GM21825 (cell line): ENCODE data around the gene MCM6.
"Not testable (repeated sequence)": the region's sequence is repeated elsewhere in the genome, so short reads cannot be mapped to it uniquely, and the experiment has no call there.

ENCODE experiments used
- ATAC-seq: cut with Tn5 transposase; IDR thresholded peaks from one replicate; pipeline ENCODE4 v1.9.1; 2021; ENCODE audit warnings: mild to moderate bottlenecking, moderate library complexity; ENCODE audit not compliant: unreplicated experiment

The MCM6 gene

DNA sequence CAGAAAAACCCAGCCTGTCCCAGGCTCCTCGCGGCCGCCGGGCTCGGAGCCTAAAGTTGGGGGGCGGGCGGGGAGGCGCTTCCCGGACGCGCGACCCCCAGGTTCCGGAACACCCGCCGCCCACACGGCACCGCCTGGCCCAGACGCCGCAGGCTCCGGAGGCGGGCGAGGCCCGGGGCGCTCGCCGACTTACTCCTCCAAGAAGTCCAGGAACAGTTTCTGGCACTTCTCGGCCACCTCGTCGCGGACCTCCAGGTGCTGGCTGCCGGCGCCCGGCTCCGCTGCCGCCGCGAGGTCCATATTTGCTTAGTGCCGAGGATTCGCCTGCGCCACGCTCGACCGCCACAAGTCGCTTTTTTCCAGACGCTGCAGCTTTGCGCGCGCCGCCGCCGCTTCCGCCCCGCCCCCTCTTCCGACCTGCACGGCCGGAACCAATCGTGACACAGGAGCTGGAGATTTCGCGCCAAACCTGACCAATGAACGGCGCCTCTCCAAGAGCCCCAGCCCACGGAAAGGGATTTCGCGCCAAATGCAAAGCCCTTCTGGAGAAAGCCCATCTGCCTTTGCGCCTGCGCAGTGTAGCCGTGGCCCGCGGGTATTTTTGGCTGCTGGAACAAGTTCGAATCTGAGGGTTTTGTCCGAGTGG, at the start of gene MCM6:
MCM6 (minus strand) TSS at position 378 of the 646 bp plus-strand sequence; CDS start at position 300, 78 bp downstream.
- ATAC-seq = peak; percentile 90

DNA sequence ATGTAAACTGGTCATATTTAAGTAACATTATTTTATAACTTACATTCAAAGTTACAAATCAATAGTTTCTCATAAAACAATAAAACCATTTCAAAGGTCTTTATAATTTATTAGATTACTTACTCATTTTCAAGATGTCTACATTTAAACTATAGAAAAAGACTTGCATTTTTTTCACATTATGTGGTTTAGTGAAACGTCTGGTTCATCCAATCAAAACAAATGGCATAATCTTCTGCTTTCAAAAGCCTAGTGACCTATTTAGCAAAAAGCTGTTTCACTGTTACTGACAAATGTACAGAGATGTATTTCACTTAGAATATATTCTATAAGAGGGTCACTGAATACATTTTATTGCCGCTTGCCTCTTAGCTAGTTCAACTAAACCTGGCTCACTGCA, 49.3 kb upstream of the MCM6 start:
- no peak for ATAC-seq

DNA sequence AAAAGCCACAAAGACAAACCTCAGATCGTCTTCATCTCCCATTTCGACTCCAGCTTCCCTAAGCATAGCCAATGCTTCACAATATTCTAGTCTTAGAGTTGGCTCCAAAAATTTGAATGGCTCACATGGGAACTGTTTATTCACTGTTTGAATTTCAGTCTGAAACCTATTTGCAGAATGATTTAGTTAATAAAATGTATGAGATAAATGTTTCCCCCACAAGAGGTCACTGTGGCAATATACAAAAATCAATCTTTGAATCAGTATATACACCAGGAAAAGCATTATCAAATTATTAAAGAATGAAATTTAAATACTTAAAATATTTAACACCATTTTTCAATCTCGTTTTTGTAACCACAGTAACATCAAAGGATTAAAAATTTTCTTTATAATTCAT, 40.0 kb upstream of the MCM6 start:
- ATAC-seq = no peak

DNA sequence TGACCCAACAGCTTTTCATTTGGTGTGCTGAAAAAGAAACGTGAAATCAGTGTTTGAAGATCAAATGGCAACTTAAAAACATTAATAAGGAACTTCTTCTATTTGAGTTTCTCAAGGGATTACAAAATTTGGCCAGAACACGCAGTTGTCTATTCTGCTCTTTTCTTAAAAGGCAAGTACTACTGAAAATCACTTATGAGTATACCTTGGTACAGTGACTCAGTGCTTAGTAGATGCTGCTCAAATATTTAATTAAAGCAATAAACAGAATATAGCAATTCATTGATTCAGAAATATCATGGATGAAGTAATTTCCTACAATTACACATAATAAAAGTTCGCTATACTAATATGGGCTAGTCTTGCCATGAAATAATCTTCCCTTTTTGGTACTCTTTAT, 38.2 kb upstream of the MCM6 start:
- ATAC-seq = no peak

DNA sequence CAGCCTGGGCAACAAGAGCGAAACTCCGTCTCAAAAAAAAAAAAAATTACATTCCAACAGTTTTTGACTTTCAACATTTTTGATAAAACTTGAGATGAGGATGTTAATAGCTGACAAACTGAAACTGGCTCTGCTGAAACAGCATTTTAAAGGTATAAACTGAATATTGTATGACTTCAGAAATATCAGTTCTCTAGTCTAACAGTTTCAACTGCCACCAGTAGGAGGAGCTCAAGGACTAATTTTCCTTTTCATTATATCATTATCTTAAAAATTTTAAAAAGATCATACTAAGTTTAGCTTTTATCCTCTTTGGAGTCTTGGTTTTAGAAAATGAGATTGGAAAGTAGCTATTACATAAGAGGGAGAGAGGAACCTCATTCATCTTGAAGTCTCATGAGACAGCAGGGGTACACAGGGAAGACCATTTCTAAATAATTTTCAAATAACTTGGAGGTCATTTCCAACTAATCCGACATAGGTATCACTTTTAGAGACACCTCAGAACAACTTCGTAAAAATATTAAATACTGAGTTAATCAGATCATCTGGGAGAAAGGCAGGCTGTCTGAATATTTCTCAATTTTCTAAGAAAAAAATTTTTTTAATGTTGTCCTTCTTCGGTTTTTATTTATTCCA, 37.6 kb upstream of the MCM6 start:
- ATAC-seq = no peak

DNA sequence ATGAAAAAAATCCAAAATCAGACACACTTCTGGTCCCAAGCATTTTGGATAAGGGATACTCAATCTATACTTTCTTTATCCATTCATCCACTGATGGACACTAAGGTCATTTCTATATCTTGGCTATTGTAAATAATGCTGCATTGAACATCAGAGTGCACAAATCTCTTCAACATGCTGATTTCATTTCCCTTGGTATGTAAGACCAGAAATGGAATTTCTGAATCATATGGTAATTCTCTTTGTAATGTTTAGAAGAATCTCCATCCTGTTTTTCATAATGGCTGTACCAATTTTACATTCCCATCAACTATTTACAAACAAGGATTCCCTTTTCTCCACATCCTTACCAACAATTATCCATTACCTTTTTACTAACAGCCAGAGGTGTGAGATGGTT, 33.7 kb upstream of the MCM6 start:
- ATAC-seq = no peak

DNA sequence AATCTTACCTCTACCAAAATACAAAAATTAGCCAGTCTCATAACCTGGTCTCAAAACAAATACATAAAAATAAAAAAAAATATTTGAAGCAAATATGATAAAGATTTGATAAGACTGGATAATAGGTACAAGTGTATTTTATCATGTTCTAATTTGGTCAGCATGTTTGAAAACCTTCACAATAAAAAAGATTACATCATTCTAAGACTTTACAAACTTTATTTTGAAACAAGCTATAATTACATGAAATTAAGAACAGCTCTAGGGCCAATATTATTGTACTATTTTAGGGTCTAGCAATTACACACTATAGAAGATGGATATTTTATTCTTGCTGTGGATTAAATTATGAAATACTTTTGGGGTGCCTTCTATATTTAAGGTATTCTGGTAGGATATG, 29.4 kb upstream of the MCM6 start:
- no peak for ATAC-seq

DNA sequence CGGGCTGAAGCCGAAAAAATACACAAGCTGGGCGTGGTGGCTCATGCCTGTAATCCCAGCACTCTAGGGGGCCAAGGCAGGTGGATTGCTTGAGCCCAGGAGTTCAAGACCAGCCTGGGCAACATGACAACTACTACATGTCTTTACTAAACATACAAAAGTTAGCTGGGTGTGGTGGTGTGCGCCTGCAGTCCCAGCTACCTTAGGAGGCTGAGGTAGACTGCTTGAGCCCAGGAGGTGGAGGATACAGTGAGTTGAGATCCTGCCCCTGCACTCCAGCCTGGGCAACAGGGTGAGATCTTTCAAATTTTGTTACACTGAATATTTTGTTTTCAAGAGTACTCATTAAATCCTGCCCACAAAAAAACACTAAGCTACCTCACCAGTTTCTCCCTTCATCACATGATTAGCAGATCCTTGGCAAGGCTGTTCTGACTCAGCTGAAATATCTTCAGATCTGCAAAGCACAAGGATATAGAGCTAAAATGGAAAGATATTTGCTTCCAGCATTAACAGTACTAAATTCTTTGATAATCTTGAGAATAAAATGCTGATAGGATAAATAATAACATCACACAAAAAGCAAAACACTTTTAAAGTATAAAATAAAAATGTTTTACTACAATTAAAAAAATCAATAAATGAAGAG, 28.2 kb upstream of the MCM6 start:
- ATAC-seq = no peak

DNA sequence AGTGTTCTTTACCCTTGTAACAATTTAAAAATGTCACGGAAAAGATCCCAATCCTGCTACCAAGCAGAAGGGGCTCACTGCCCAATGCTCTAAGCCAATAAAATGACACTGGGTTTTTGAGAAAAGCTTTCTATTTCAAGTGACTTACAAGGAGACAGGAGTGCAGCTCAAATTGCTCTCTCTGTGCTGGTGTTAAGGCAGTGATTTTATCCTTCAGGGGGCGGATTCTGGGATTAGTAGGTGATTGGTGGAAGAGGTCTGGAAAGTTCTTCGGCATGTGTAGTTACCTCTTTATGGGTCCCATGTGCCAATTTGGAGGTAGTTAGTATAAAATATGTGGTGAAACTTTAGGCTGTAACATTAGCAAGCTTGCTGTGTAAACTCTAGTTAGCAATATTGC, 27.4 kb upstream of the MCM6 start:
- no peak for ATAC-seq

DNA sequence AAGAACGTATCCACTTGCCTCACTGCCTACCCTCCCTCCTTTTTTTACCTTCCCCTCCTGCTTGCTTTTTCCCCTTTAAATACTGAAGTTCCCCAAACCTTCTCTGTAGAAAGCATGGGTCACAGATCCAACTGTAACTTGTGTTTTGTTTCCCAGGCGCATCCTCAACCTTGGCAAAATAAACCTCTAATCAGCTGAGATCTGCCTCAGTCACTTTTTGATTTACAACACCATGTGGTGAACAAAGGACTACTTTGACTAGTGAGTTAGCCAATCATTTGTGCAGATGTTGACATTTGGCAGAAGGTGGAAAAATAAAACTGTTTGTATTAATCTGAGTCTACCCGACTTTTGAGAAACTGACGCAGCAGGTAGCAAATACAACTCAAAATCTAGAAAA, 23.3 kb upstream of the MCM6 start:
- no peak for ATAC-seq

DNA sequence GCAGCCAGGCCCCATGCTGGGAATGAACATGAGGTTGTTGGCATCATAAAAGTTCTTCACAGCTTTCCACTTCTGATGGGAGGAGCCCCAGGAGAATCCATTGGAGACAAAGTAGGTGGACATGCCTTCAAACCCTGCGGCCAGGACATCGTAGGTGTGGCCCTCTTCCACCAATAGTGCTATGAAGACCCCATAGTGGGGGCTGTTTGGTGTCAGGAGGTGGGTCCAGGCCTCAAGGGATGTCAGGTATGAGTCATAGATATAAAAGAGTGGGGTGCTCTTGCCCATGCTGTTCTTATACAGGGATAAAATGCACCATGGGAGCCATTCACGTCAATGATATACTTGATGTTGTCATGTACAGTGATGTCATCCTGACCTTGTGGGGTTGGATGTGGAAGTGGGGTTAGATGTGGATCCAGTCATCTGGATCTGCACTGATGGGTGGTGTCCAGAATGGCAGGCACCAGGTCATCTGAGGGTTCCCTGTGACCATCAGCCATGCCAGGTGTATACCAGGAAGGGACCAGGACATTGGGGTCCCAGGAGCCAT, 22.1 kb upstream of the MCM6 start:
- ATAC-seq = no peak

DNA sequence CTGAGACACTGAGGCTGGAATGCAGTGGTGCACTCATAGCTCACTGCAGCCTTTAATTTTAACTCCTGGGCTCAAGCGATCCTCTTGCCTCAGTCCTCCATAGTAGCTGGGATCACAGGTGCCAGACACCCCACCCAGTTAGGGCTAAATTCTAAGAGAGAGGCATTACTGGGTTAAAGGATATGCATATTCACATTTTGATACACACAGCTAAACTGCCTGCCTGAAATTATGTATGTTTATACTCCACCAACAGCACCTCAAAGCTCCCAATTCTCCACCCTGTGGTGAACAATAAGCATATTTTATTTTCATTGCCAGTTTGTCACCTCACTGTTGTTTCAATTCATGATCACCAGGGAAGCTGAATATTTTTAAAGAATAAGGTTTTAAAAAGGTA, 18.7 kb upstream of the MCM6 start:
- ATAC-seq = no peak

DNA sequence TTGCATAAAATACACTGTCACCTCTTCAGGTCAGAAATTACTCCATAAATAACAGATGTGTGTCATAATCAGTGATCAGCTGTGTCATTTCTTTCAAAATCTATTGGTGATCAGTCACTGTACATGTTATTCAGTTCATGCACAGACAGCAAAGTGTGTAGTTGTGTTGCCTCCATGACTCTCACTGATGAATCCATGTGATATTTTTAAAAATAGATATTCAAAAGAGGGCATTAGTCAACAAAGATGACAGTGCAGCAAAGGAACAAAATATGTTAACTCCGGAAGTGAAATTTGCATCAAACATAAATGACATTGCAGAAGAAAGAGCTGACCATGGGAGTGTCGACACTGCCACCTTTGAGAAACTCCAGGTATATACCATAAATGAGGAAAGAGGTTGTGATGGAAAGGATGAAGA, 17.1 kb upstream of the MCM6 start:
- no peak for ATAC-seq

DNA sequence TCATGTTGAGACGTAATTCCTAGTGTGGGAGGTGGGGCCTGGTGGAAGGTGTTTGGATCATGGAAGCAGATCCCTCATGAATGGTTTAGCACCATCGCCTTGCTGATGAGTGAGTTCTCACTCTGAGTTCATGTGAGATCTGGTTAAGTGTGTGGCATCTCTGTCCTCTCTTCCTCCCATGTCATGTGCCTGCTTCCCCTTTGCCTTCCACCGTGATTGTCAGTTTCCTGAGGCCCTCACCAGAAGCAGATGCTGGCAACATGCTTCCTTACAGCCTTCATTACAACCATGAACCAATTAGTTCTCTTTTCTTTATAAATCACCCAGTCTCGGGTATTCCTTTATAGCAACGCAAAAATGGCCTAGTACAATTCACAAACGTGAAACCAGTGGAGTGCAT, 14.6 kb upstream of the MCM6 start:
- ATAC-seq = no peak

DNA sequence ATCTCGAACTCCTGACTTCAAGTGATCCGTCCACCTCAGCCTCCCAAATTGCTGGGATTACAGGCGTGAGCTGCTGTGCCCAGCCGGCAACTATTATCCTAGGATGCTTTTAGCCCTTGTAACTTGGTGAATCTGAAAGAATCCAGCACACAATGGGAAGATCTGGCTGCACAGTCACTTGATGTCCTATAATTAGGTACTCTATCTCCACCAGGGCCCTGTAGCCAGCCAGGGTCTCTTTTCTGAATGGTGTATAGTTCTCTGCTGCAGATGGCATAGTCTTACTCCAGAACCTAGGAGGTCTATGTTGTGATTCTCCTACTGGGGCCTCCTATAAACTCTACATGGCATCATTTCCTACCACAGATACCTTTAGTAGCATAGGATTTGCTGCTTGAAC, 13.9 kb upstream of the MCM6 start:
- no peak for ATAC-seq

DNA sequence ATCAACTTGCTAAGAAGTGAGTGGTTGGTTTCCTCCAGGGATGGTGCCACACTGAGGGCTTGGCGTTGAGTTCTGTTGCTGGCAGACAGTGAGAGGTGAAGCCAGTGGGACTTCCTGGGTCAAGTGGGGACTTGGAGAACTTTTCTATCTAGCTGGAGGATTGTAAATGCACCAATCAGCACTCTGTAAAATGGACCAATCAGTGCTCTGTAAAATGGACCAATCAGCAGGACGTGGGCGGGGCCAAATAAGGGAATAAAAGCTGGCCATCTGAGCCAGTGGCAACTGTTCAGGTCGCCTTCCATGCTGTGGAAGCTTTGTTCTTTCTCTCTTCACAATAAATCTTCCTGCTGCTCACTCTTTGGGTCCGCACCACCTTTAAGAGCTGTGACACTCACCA, 12.3 kb upstream of the MCM6 start:
- ATAC-seq = not testable (repeated sequence)

DNA sequence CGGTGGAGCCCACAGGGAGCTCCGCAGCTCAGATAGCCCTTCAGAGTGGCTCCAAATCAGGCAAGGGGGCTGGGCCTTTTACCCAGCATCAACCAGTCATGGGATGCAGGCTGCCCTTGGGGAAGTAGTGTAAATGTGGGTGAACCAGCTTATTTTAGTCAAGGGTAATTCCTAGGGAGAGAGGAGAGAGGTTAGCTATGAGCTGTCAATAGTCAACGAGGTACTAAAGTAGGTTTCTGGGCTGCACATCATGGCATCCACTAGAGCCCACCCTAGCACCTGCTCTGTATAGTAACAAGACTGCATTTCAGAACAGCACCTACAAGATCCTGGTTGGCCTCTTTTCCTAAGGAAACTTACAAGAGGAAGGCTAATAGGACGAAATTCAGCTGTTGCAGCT, 9.5 kb upstream of the MCM6 start:
- ATAC-seq = no peak

DNA sequence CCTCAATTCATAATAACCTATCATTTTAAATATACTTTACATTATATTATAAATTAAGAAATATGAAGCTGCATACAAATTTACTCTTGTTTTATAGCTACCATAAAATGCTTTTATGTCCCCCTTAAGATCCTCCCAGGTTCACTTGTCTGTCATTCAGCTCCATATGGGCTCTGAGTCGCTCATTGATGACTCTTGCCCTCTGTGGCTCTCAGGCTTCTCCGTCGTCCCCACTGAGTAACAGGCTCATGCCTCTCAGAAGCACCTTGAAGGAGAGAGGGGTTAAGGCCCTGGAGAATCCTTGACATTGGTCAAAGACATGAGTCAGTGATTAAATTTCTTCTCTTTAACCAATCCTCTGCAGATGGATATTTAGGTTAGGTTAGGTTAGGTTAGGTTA, 6.2 kb upstream of the MCM6 start:
- ATAC-seq = no peak

DNA sequence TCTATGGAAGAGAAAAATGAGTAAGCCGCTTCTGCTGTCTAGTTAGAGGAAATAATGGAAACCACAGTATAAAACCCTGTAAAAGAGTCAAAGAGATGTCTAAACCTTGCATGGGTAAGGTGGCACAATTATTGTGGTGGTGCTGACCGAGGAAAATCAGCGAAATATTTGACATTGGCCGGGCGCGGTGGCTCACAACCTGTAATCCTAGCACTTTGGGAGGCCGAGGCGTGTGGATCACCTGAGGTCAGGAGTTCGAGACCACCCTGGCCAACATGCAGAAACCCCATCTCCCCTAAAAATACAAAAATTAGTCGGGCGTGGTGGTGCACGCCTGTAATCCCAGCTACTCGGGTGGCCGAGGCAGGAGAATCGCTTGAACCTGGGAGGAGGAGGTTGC, 527 bp upstream of the MCM6 start:
- ATAC-seq = not testable (repeated sequence)

DNA sequence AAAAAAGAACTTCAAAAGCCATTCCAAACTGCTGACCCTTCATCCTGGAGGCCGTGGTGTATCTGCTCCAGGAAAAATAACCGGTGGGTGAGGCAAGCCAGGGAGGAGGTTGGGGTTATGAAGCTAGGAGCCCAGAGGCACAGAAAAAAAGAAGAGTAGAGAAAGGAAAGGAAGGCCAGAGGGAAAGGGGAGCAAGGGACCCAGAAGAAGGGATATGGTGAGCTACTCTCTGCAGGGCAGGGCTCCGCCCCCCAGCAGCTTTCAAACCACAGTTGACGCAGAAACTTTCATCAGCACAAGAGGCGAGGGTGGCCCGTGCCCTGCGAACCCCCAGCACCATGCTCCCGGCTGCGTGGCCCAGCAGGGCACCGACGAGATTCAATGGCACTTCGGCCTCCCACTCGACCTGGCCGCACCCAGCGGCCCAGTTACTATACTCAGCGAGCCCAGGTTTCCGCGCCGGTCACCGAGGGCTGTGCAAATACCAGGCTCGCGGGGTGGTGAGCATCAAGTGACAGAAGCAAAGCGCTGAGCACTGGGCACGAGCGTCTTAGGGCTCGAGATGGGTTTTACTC, 665 bp downstream of the MCM6 start:
- peak; percentile 56 for ATAC-seq

DNA sequence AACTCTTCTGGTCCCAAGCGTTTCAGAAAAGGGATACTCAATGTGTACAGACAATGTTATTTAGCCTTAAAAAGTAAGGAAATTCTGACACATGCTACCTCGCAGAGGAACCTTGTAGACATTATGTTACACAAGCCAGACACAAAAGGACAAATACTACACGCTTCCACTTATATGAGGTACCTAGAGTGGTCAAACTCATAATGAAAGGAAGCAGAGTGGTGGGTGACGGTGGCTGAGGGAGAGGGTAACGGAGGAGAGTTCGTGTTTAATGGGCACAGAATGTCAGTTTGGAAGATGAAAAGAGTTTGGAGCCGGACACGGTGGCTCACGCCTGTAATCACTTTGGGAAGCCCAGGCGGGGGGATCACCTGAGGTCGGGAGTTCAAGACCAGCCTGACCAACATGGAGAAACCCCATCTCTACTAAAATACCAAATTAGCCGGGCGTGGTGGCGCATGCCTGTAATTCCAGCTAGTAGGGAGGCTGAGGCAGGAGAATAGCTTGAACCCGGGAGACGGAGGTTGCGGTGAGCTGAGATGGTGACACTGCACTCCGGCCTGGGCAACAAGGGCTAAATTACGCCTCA, 1.4 kb downstream of the MCM6 start:
- no peak for ATAC-seq
